ENCODE results near the gene RPLP2.

RPLP2 gene

GRCh38 chr11:809287-810039 is at the start of gene RPLP2 (continued):
- peak; percentile 71; the same call in 1 of the 2 replicates for TF ChIP-seq ZBTB10 (tag by site-specific recombination; IDR thresholded peaks at IDR 0.05)
- TF ChIP-seq SP7 (tag by site-specific recombination; IDR thresholded peaks at IDR 0.05) = peak; percentile 62
- peak; percentile 94; the same call in 1 of the 2 replicates for TF ChIP-seq ZFP69B (tag by site-specific recombination; IDR thresholded peaks at IDR 0.05)
- peak; percentile 95 for TF ChIP-seq ZNF629 (tag by site-specific recombination; IDR thresholded peaks at IDR 0.05)
- no peak for TF ChIP-seq ZNF473 (tag by site-specific recombination; IDR thresholded peaks at IDR 0.05)
- TF ChIP-seq ZNF707 (tag by site-specific recombination; IDR thresholded peaks at IDR 0.05) = no peak
- TF ChIP-seq ZNF747 (tag by site-specific recombination; IDR thresholded peaks at IDR 0.05) = no peak
- TF ChIP-seq ZBTB17 (tag by site-specific recombination; IDR thresholded peaks at IDR 0.05) = peak; percentile 78
- no peak for TF ChIP-seq ZNF488 (tag by site-specific recombination; IDR thresholded peaks at IDR 0.05)
- TF ChIP-seq ZNF391 (tag by site-specific recombination; IDR thresholded peaks at IDR 0.05; ENCODE audit: borderline replicate concordance, low read depth) = no peak
- TF ChIP-seq ZNF837 (tag by site-specific recombination; IDR thresholded peaks at IDR 0.05) = no peak
- no peak for TF ChIP-seq ZNF510 (tag by site-specific recombination; IDR thresholded peaks at IDR 0.05; ENCODE audit: insufficient replicate concordance)
- TF ChIP-seq ZXDB (tag by site-specific recombination; IDR thresholded peaks at IDR 0.05) = peak; percentile 94
- peak; percentile 93 for TF ChIP-seq ZEB2 (tag by site-specific recombination; IDR thresholded peaks at IDR 0.05)
- TF ChIP-seq ZSCAN16 (tag by site-specific recombination; IDR thresholded peaks at IDR 0.05) = no peak
- TF ChIP-seq ZNF433 (tag by site-specific recombination; IDR thresholded peaks at IDR 0.05; ENCODE audit: low read depth) = no peak
- TF ChIP-seq ZNF174 (tag by site-specific recombination; IDR thresholded peaks at IDR 0.05) = no peak
- TF ChIP-seq ZNF114 (tag by site-specific recombination; IDR thresholded peaks at IDR 0.05) = no peak
- TF ChIP-seq ZNF544 (tag by site-specific recombination; IDR thresholded peaks at IDR 0.05) = no peak
- TF ChIP-seq EGR2 (tag by site-specific recombination; IDR thresholded peaks at IDR 0.05; ENCODE audit: low read depth) = peak; percentile 67
- TF ChIP-seq ZFHX2 (tag by site-specific recombination; conservative IDR thresholded peaks at IDR 0.05) = peak; percentile 79
- no peak for TF ChIP-seq ZNF623 (tag by site-specific recombination; IDR thresholded peaks at IDR 0.05)
- no peak for TF ChIP-seq ZNF658 (tag by site-specific recombination; IDR thresholded peaks at IDR 0.05)
- TF ChIP-seq ZBTB26 (tag by site-specific recombination; optimal IDR thresholded peaks at IDR 0.05) = peak; percentile 86
- no peak for TF ChIP-seq ZNF791 (tag by site-specific recombination; IDR thresholded peaks at IDR 0.05)
- no peak for TF ChIP-seq ZBTB6 (tag by site-specific recombination; IDR thresholded peaks at IDR 0.05)
- TF ChIP-seq MEIS1 (CRISPR knock-in tag; IDR thresholded peaks at IDR 0.05; ENCODE audit: borderline replicate concordance) = no peak
- no peak for TF ChIP-seq OVOL3 (tag by site-specific recombination; IDR thresholded peaks at IDR 0.05)
- no peak for TF ChIP-seq ZNF48 (tag by site-specific recombination; IDR thresholded peaks at IDR 0.05)
- peak; percentile 62 for TF ChIP-seq ZNF341 (tag by site-specific recombination; IDR thresholded peaks at IDR 0.05; ENCODE audit: low read depth)
- no peak for TF ChIP-seq ZNF561 (tag by site-specific recombination; IDR thresholded peaks at IDR 0.05; ENCODE audit: borderline replicate concordance)
- TF ChIP-seq ZBTB44 (tag by site-specific recombination; IDR thresholded peaks at IDR 0.05) = no peak
- no peak for TF ChIP-seq ZNF514 (tag by site-specific recombination; IDR thresholded peaks at IDR 0.05)
- TF ChIP-seq GLIS1 (tag by site-specific recombination; IDR thresholded peaks at IDR 0.05) = peak; percentile 23; the same call in 1 of the 2 replicates
- TF ChIP-seq PRDM1 (tag by site-specific recombination; IDR thresholded peaks at IDR 0.05) = no peak

Data from HEK293 (cell line).